Measurements from ENCODE around the gene TFF2.

Gene TFF2

GRCh38 chr21:42364304-42364865 lies 13.6 kb upstream of the TFF2 start:
- DNase-seq: no peak

- DNase-seq: no peak
Observed at GRCh38 chr21:42363312-42363711, 12.5 kb upstream of the TFF2 start.

- DNase-seq: no peak
Observed at GRCh38 chr21:42362700-42363099, 11.9 kb upstream of the TFF2 start.

- DNase-seq: no peak
Observed at GRCh38 chr21:42362198-42362597, 11.4 kb upstream of the TFF2 start.

GRCh38 chr21:42361286-42361685 lies 10.5 kb upstream of the TFF2 start:
- DNase-seq: no peak

- DNase-seq: no peak
Observed at GRCh38 chr21:42360317-42360716, 9.5 kb upstream of the TFF2 start.

- DNase-seq: no peak
Observed at GRCh38 chr21:42358937-42359336, 8.1 kb upstream of the TFF2 start.

GRCh38 chr21:42358261-42358660 lies 7.5 kb upstream of the TFF2 start:
- DNase-seq: no peak

GRCh38 chr21:42357307-42357706 lies 6.5 kb upstream of the TFF2 start:
- DNase-seq: no peak

GRCh38 chr21:42356650-42357049 lies 5.9 kb upstream of the TFF2 start:
- no peak for DNase-seq

GRCh38 chr21:42356046-42356445 lies 5.3 kb upstream of the TFF2 start:
- no peak for DNase-seq

GRCh38 chr21:42353623-42354022 lies 2.8 kb upstream of the TFF2 start:
- no peak for DNase-seq

GRCh38 chr21:42352441-42353095 lies 1.8 kb upstream of the TFF2 start:
- no peak for DNase-seq

GRCh38 chr21:42351626-42352440 lies 1.0 kb upstream of the TFF2 start:
- DNase-seq: no peak

GRCh38 chr21:42350318-42350910 lies 380 bp downstream of the TFF2 start:
- no peak for DNase-seq

GRCh38 chr21:42349420-42350317 lies 1.1 kb downstream of the TFF2 start:
- no peak for DNase-seq

- DNase-seq: no peak
Observed at GRCh38 chr21:42348762-42349161, 2.0 kb downstream of the TFF2 start.

- no peak for DNase-seq
Observed at GRCh38 chr21:42347601-42348327, 3.0 kb downstream of the TFF2 start.

- DNase-seq: no peak
Observed at GRCh38 chr21:42346866-42347600, 3.8 kb downstream of the TFF2 start.

GRCh38 chr21:42346441-42346840 lies 4.4 kb downstream of the TFF2 start:
- no peak for DNase-seq

- no peak for DNase-seq
Observed at GRCh38 chr21:42344631-42345030, 6.2 kb downstream of the TFF2 start.
